ENCODE results near the gene CDHR3. TPM values are rescaled to one million over a fixed set of nuclear protein-coding genes. Genes with fewer than 3 reads are reported as not detected.

The CDHR3 gene
- total RNA-seq, 1 experiment from 2014 or later = 3.3 TPM

GRCh38 chr7:106010866-106011265 is 47.8 kb downstream of the CDHR3 start:
- H3K56ac ChIP-seq (ENCODE audit: insufficient read length, low read depth, low read length) = no peak overlapping the region
- no peaks in the 10 kb centered on the region for H3K23me2 ChIP-seq (ENCODE audit: insufficient read length, low read depth, low read length, poor library complexity, severe bottlenecking)
- H3K4me1 Mint-ChIP-seq = peaks cover 23 to 24% of the 10 kb centered on the region in 2 experiments
- H3K4me3 Mint-ChIP-seq = no peak overlapping the region; a peak in 1 of 5 replicates
- H3K27ac Mint-ChIP-seq = no peak overlapping the region
- H3K9me3 Mint-ChIP-seq = peaks cover 30% of the 10 kb centered on the region in 2 experiments
- no peak overlapping the region for H3K4me2 ChIP-seq (ENCODE audit: insufficient read depth, insufficient read length, low read length)
- H3K27me3 Mint-ChIP-seq (ENCODE audit: low read depth) = peaks cover 30% of the 10 kb centered on the region
- no peak overlapping the region for H3T11ph ChIP-seq (ENCODE audit: low read length)
- no peak overlapping the region for H2BK15ac ChIP-seq (ENCODE audit: low read depth, low read length)
- peaks cover 5% of the 10 kb centered on the region; the same call in 1 of the 2 replicates for H3K4me1 ChIP-seq (ENCODE audit: insufficient read depth, low read length)
- no peak overlapping the region for H3K18ac ChIP-seq (ENCODE audit: insufficient read length, low read depth, low read length)
- H3K79me1 ChIP-seq (ENCODE audit: insufficient read depth, low read depth, low read length, poor library complexity, severe bottlenecking) = no peaks in the 10 kb centered on the region
- H4K8ac ChIP-seq (replicated peaks; ENCODE audit: insufficient read length, low read depth, low read length) = no peak overlapping the region
- no peak overlapping the region for H2BK20ac ChIP-seq (ENCODE audit: low read depth, low read length, poor library complexity, severe bottlenecking)
- no peaks in the 10 kb centered on the region; the same call in 1 of the 2 replicates for H3K27me3 ChIP-seq (ENCODE audit: insufficient read depth, low read length)
- no peak for DNase-seq
- H3K4ac ChIP-seq (ENCODE audit: low read depth, low read length) = no peak overlapping the region
- H3K27ac ChIP-seq (ENCODE audit: insufficient read length, low read depth, low read length) = no peak overlapping the region
- H3K36me3 Mint-ChIP-seq (ENCODE audit: insufficient read depth in 1 of 3, low read depth in 3 of 3) = peaks cover 24 to 30% (median 27%) of the 10 kb centered on the region in 3 experiments
- H3K14ac ChIP-seq (ENCODE audit: insufficient read depth, low read length) = no peak overlapping the region
- H2BK12ac ChIP-seq (ENCODE audit: insufficient read length, low read depth, low read length) = no peak overlapping the region
- H3K79me2 ChIP-seq (ENCODE audit: insufficient read depth, low read length) = no peaks in the 10 kb centered on the region
- no peak overlapping the region for H4K91ac ChIP-seq (ENCODE audit: insufficient read length, low read depth, low read length)
- H2AFZ ChIP-seq (ENCODE audit: low read length) = no peak overlapping the region
- no peak overlapping the region for H3K9ac ChIP-seq (ENCODE audit: extremely low read depth, insufficient read length, low read length)
- TF ChIP-seq CTCF (conservative IDR thresholded peaks at IDR 0.05) = no peak
- H2BK120ac ChIP-seq (ENCODE audit: low read depth, low read length, poor library complexity, severe bottlenecking) = no peak overlapping the region
- H4K5ac ChIP-seq (ENCODE audit: insufficient read length, low read depth, low read length) = no peak overlapping the region
- H2BK5ac ChIP-seq (ENCODE audit: insufficient read length, low read length) = no peak overlapping the region
- no peaks in the 10 kb centered on the region for H3K9me3 ChIP-seq (ENCODE audit: control insufficient read depth, low read depth, low read length)
- H3K23ac ChIP-seq (ENCODE audit: insufficient read length, low read depth, low read length) = no peak overlapping the region
- H2AK5ac ChIP-seq (ENCODE audit: insufficient read length, low read length) = no peak overlapping the region
- WGBS (ENCODE audit: extremely low coverage, insufficient read length, low lambda C conversion rate) = no CpG with 5 or more reads among the region's 4 CpGs
- no peaks in the 10 kb centered on the region for H4K20me1 ChIP-seq (ENCODE audit: control insufficient read depth, insufficient read depth, insufficient read length)

All from H9 (cell line).